ENCODE data around the gene KDM3B. TPM values are rescaled to one million over a fixed set of nuclear protein-coding genes. Genes with fewer than 3 reads are reported as not detected.

Gene KDM3B
- total and polyA plus RNA-seq, 9 of the 15 experiments (the other 6 are each of a cell fraction or from before 2014, with no cell fraction given), result 13.8 to 62.8 (median 41.9) TPM

DNA sequence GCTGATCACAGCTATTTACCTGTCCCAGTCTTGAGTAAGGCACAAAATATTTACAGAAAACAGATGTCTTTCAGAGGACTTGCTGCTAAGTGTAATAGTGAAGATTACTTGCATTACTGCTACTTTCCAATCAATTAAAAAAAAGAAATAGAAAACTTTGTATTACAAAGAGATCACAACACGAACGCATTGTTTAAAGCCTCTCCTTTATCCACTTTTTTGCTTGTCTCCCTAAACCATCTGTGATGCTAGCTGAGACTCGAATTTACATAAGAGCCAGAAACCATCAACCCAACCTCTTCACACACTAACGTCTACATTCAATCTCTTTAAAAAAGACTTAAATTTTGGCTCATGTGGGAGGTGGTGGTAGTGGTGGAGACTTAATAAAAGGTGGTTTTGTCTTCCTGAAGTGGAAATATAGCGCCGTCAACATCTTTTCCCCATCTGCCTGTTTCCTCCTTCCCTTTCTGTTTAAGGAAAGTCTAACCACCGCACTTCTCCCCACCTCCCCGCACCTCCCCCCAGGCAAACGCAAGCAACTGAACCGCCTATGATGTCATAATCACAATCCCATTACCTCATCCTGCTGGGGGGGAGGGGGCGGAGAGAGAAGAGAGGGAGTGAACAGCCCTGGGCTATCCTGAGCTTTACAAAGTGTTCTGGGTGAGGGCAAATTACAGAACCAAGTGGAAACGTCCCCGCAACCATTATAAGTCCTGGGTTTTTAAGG is 15.4 kb upstream of the KDM3B start:
- peak; percentile 61 for ATAC-seq
- CTCF ChIA-PET (ENCODE audit: low intra/inter-chr PET ratio), result interaction anchor here (1.0 to 5.4 kb wide), 2 partner anchors 16 to 158 kb away, joined by 3 to 31 read pairs; partner anchors contain the start of genes KDM3B and KIF20A
- no peaks in the 10 kb centered on the region for H3K9me3 ChIP-seq (replicated peaks; ENCODE audit: control insufficient read depth, insufficient read depth, low read depth, low read length)
- peak overlapping the region; percentile 91 to 96 for H3K9ac ChIP-seq (ENCODE audit: insufficient read depth in 1 of 2, low read depth in 2 of 2, low read length in 2 of 2)
- H4K20me1 ChIP-seq (replicated peaks; ENCODE audit: control insufficient read depth, insufficient read depth, low read length), result 0 out of 2 replicates have a peak, but pooled peaks cover 7% of the 10 kb centered on the region
- 3% methylated on average over 11 of the region's 13 CpGs for WGBS (ENCODE audit: insufficient coverage, low coverage, missing lambda C conversion rate)
- H2AFZ ChIP-seq (ENCODE audit: low read depth, low read length), result peak overlapping the region; percentile 98
- H3K4me1 ChIP-seq (replicated peaks in 1 of 2; ENCODE audit: control insufficient read depth in 2 of 2, insufficient read depth in 2 of 2, low read length in 2 of 2), result peaks cover 9 to 28% of the 10 kb centered on the region in 2 experiments
- FAIRE-seq, result peak; percentile 86
- TSS peak; percentile 98 for BruUV-seq (replicated peaks)
- H3K4me3 ChIP-seq, result peak overlapping the region; percentile 63
- H3K27me3 ChIP-seq (ENCODE audit: control insufficient read depth in 2 of 2, insufficient read depth in 2 of 2, low read length in 2 of 2), result no peaks in the 10 kb centered on the region
- peaks cover 39% of the 10 kb centered on the region for H3K79me2 ChIP-seq (ENCODE audit: control insufficient read depth, insufficient read depth, low read length)
- peaks cover 26% of the 10 kb centered on the region for H3K36me3 ChIP-seq (ENCODE audit: control insufficient read depth, insufficient read depth, low read length)
- in situ Hi-C loops (cut with MboI) (no loop called here), intact Hi-C loops (cut with micrococcal nuclease) (no loop called here)
- peak overlapping the region; percentile 99 for H3K4me2 ChIP-seq (ENCODE audit: insufficient read depth, low read length)
- POLR2A ChIA-PET, result interaction anchor here (0.6 to 7.9 kb wide), 14 partner anchors 9 to 448 kb away, joined by 3 to 416 read pairs (median 4); partner anchors contain the start of genes BRD8, CDC23, KDM3B and KIF20A
- peak overlapping the region; percentile 97 for H3K27ac ChIP-seq (ENCODE audit: extremely low read depth, low read depth, low read length)
- peaks cover 5% of the 10 kb centered on the region for H3K9me1 ChIP-seq (ENCODE audit: control insufficient read depth, insufficient read depth, low read length)
- peak; percentile 78 to 94 (median 86) for DNase-seq (ENCODE audit: extremely low read depth in 1 of 4, low spot score in 3 of 4)
- no peak for TF ChIP-seq ZNF12 (CRISPR knock-in tag; IDR thresholded peaks at IDR 0.05)
- no peak for TF ChIP-seq ILF3 (IDR thresholded peaks at IDR 0.05; ENCODE audit: borderline replicate concordance)
- no peak for TF ChIP-seq YBX1 (IDR thresholded peaks at IDR 0.05)
- TF ChIP-seq TRIM28 (IDR thresholded peaks at IDR 0.05), result 0 out of 2 replicates have a peak, but pooled peaks have one; percentile 41
- no peak for TF ChIP-seq ARHGAP35 (IDR thresholded peaks at IDR 0.05; ENCODE audit: partially characterized antibody)
- no peak for TF ChIP-seq ZNF3 (CRISPR knock-in tag; IDR thresholded peaks at IDR 0.05)
- no peak for TF ChIP-seq ZNF57 (CRISPR knock-in tag; IDR thresholded peaks at IDR 0.05)
- TF ChIP-seq, protein P1, sequence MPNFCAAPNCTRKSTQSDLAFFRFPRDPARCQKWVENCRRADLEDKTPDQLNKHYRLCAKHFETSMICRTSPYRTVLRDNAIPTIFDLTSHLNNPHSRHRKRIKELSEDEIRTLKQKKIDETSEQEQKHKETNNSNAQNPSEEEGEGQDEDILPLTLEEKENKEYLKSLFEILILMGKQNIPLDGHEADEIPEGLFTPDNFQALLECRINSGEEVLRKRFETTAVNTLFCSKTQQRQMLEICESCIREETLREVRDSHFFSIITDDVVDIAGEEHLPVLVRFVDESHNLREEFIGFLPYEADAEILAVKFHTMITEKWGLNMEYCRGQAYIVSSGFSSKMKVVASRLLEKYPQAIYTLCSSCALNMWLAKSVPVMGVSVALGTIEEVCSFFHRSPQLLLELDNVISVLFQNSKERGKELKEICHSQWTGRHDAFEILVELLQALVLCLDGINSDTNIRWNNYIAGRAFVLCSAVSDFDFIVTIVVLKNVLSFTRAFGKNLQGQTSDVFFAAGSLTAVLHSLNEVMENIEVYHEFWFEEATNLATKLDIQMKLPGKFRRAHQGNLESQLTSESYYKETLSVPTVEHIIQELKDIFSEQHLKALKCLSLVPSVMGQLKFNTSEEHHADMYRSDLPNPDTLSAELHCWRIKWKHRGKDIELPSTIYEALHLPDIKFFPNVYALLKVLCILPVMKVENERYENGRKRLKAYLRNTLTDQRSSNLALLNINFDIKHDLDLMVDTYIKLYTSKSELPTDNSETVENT (CRISPR knock-in tag; IDR thresholded peaks at IDR 0.05), result no peak
- TF ChIP-seq, protein P2, sequence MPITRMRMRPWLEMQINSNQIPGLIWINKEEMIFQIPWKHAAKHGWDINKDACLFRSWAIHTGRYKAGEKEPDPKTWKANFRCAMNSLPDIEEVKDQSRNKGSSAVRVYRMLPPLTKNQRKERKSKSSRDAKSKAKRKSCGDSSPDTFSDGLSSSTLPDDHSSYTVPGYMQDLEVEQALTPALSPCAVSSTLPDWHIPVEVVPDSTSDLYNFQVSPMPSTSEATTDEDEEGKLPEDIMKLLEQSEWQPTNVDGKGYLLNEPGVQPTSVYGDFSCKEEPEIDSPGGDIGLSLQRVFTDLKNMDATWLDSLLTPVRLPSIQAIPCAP (CRISPR knock-in tag; IDR thresholded peaks at IDR 0.05; ENCODE audit: borderline replicate concordance), result no peak
- TF ChIP-seq MEF2D (tag; conservative IDR thresholded peaks at IDR 0.05; ENCODE audit: low read depth), result peak; percentile 66; the same call in 1 of the 2 replicates
- no peak for TF ChIP-seq ZNF165 (CRISPR knock-in tag; IDR thresholded peaks at IDR 0.05; ENCODE audit: borderline replicate concordance)
- TF ChIP-seq ZNF444 (CRISPR knock-in tag; IDR thresholded peaks at IDR 0.05), result peak; percentile 90
- TF ChIP-seq TCF7L2 (IDR thresholded peaks at IDR 0.05; ENCODE audit: low read depth, low read length), result no peak
- no peak for TF ChIP-seq RBM17 (IDR thresholded peaks at IDR 0.05; ENCODE audit: borderline replicate concordance, low read depth, low read length)
- TF ChIP-seq SREBF2 (CRISPR knock-in tag; IDR thresholded peaks at IDR 0.05), result no peak
- no peak for TF ChIP-seq ELF4 (CRISPR knock-in tag; IDR thresholded peaks at IDR 0.05)
- peak; percentile 66 for TF ChIP-seq HDAC3 (IDR thresholded peaks at IDR 0.05; ENCODE audit: borderline replicate concordance, partially characterized antibody)
- TF ChIP-seq ZNF232 (CRISPR knock-in tag; IDR thresholded peaks at IDR 0.05), result no peak
- no peak for TF ChIP-seq MYNN (IDR thresholded peaks at IDR 0.05)
- no peak for TF ChIP-seq MYNN (CRISPR knock-in tag; IDR thresholded peaks at IDR 0.05)
- TF ChIP-seq ZNF274 (IDR thresholded peaks at IDR 0.05; ENCODE audit: borderline replicate concordance, low read depth, low read length), result no peak
- peak; percentile 99 for TF ChIP-seq CREM (IDR thresholded peaks at IDR 0.05; ENCODE audit: low read depth)
